HL-60 (cell line): Measurements from ENCODE around the gene CRBN.

ENCODE experiments used
- CTCF ChIP-seq: IDR thresholded peaks from one replicate; pipeline ENCODE4 v1.5.1; 2011; ENCODE audit warnings: low read length, control low read depth, inconsistent platforms; ENCODE audit not compliant: insufficient read depth
- GABPA ChIP-seq: IDR thresholded peaks from 2 replicates; pipeline ENCODE4 v1.6.1; 2012; ENCODE audit warnings: low read depth
- POLR2AphosphoS5 ChIP-seq: IDR thresholded peaks from 2 replicates; pipeline ENCODE4 v1.6.1; 2012; ENCODE audit warnings: low read depth
- REST ChIP-seq: IDR thresholded peaks from 2 replicates; pipeline ENCODE4 v1.6.1; 2012; ENCODE audit warnings: low read depth; ENCODE audit not compliant: insufficient replicate concordance
- SPI1 ChIP-seq: IDR thresholded peaks from 2 replicates; pipeline ENCODE4 v1.6.1; 2012; ENCODE audit warnings: low read depth, mild to moderate bottlenecking, borderline replicate concordance

- no peak for TF ChIP-seq CTCF
- no peak for TF ChIP-seq SPI1
- no peak for TF ChIP-seq POLR2AphosphoS5
- no peak for TF ChIP-seq REST
- TF ChIP-seq GABPA: no peak
Measured at GRCh38 chr3:3178498-3179328, 778 bp downstream of the CRBN start.
